C4-2B (cell line): ENCODE data around the gene ZIM2.

Source experiments
- CTCF ChIP-seq: fragments of 450-650 bp; conservative IDR thresholded peaks from 2 replicates; pipeline ENCODE4 v1.5.1; 2017; ENCODE audit warnings: mild to moderate bottlenecking
- ZFX ChIP-seq: fragments of 450-650 bp; IDR thresholded peaks from 2 replicates; pipeline ENCODE4 v1.6.1; 2017

- TF ChIP-seq CTCF (no peak), ZFX (no peak)
Observed at GRCh38 chr19:56869886-56870285, 29.4 kb upstream of the ZIM2 start.
